ENCODE results near the gene NMS.

DNA sequence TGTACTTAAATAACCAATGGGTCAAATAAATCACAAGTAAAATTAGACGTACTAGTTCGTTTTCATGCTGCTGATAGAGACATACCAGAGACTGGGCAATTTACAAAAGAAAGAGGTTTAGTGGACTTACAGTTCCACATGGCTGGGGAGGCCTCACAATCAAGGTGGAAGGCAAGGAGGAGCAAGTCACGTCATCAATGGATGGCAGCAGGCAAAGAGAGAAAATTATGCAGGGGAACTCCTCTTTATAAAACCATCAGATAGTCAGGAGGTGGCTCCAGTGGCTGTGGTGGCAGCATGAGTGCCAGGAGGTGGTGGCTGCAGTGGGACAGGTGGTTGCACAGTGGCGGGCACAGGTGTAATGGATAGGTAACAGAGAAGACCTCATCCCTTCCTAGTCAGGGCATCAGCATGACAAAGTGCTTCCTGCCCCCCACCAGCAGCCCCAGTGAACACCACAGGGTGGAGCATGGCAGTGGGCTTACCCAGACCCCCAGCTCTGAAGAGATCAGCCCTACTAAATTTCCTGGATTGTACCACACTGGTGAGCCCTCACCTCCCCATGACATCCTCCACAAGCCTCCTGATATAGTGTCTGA, 45.9 kb upstream of the NMS start:
- TF ChIP-seq, protein P1, sequence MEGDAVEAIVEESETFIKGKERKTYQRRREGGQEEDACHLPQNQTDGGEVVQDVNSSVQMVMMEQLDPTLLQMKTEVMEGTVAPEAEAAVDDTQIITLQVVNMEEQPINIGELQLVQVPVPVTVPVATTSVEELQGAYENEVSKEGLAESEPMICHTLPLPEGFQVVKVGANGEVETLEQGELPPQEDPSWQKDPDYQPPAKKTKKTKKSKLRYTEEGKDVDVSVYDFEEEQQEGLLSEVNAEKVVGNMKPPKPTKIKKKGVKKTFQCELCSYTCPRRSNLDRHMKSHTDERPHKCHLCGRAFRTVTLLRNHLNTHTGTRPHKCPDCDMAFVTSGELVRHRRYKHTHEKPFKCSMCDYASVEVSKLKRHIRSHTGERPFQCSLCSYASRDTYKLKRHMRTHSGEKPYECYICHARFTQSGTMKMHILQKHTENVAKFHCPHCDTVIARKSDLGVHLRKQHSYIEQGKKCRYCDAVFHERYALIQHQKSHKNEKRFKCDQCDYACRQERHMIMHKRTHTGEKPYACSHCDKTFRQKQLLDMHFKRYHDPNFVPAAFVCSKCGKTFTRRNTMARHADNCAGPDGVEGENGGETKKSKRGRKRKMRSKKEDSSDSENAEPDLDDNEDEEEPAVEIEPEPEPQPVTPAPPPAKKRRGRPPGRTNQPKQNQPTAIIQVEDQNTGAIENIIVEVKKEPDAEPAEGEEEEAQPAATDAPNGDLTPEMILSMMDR (IDR thresholded peaks at IDR 0.05; ENCODE audit: low read depth, low read length), result no peak
- TF ChIP-seq EZH2phosphoT487 (IDR thresholded peaks at IDR 0.05; ENCODE audit: low read depth), result no peak

All from OCI-LY3 (cell line).